Loucy (cell line): ENCODE data around the gene RRP8.

Experiments
- CTCF ChIP-seq: fragments of 200-600 bp; sonication (generic); conservative IDR thresholded peaks from 2 replicates; pipeline ENCODE4 v1.5.1; 2014; ENCODE audit warnings: mild to moderate bottlenecking, antibody characterized with exemption, low read length
- EZH2phosphoT487 ChIP-seq: fragments of 200-600 bp; IDR thresholded peaks from 2 replicates; pipeline ENCODE4 v1.6.1; 2018; ENCODE audit warnings: antibody characterized with exemption, mild to moderate bottlenecking, moderate library complexity, borderline replicate concordance

- TF ChIP-seq CTCF (no peak), EZH2phosphoT487 (no peak)
Measured at GRCh38 chr11:6565988-6566703, 37.3 kb downstream of the RRP8 start.
